ENCODE results near the gene ADCY3.
A peak's percentile ranks its signal among the peaks of the same experiment; 100 is the strongest.

The ADCY3 gene

GRCh38 chr2:24924732-24925131 is 4.7 kb upstream of the ADCY3 start:
- DNase-seq = no peak

GRCh38 chr2:24924266-24924665 is 4.2 kb upstream of the ADCY3 start:
- DNase-seq = no peak

GRCh38 chr2:24923106-24923505 is 3.1 kb upstream of the ADCY3 start:
- DNase-seq = no peak

- no peak for DNase-seq
Observed at GRCh38 chr2:24922556-24922955, 2.5 kb upstream of the ADCY3 start.

- peak; percentile 48 for DNase-seq
Observed at GRCh38 chr2:24920809-24921441, 888 bp upstream of the ADCY3 start.

GRCh38 chr2:24919506-24920097 is 435 bp downstream of the ADCY3 start:
- peak; percentile 30 for DNase-seq

GRCh38 chr2:24919037-24919505 is 966 bp downstream of the ADCY3 start:
- DNase-seq = peak; percentile 76

GRCh38 chr2:24918326-24919036 is 1.6 kb downstream of the ADCY3 start:
- DNase-seq = no peak

- no peak for DNase-seq
Observed at GRCh38 chr2:24917731-24918325, 2.2 kb downstream of the ADCY3 start.

- DNase-seq = peak; percentile 67
Observed at GRCh38 chr2:24917086-24917485, 3.0 kb downstream of the ADCY3 start.

- DNase-seq = no peak
Observed at GRCh38 chr2:24915796-24916195, 4.2 kb downstream of the ADCY3 start.

GRCh38 chr2:24915175-24915574 is 4.9 kb downstream of the ADCY3 start:
- DNase-seq = no peak

GRCh38 chr2:24914713-24915112 is 5.3 kb downstream of the ADCY3 start:
- no peak for DNase-seq

GRCh38 chr2:24913911-24914310 is 6.1 kb downstream of the ADCY3 start:
- no peak for DNase-seq

GRCh38 chr2:24912986-24913385 is 7.1 kb downstream of the ADCY3 start:
- no peak for DNase-seq

GRCh38 chr2:24912523-24912922 is 7.5 kb downstream of the ADCY3 start:
- no peak for DNase-seq

- no peak for DNase-seq
Observed at GRCh38 chr2:24910245-24910644, 9.8 kb downstream of the ADCY3 start.

GRCh38 chr2:24909555-24910177 is 10.4 kb downstream of the ADCY3 start:
- DNase-seq = no peak

GRCh38 chr2:24908461-24908901 is 11.6 kb downstream of the ADCY3 start:
- DNase-seq = no peak

- no peak for DNase-seq
Observed at GRCh38 chr2:24907116-24907515, 12.9 kb downstream of the ADCY3 start.

GRCh38 chr2:24906466-24906865 is 13.6 kb downstream of the ADCY3 start:
- no peak for DNase-seq

GRCh38 chr2:24903161-24904103 is 16.6 kb downstream of the ADCY3 start:
- no peak for DNase-seq
